Stomach smooth muscle (tissue), 2 donors: Measurements from ENCODE around the gene FAM78A.

Experiments used
- H3K27ac ChIP-seq: one replicate; pipeline ENCODE4 v1.7.0; 2013; ENCODE audit warnings: mild to moderate bottlenecking, low read length, inconsistent platforms
- H3K27me3 ChIP-seq, 2 donors: one replicate each; pipeline ENCODE4 v1.7.0; 2013; ENCODE audit warnings: low read length in 2 of 2; ENCODE audit not compliant: insufficient read depth in 2 of 2, control insufficient read depth in 1 of 2
- H3K36me3 ChIP-seq, 2 donors: one replicate each; pipeline ENCODE4 v1.7.0; 2013; ENCODE audit warnings: low read length in 2 of 2; ENCODE audit not compliant: control insufficient read depth in 2 of 2, insufficient read depth in 2 of 2
- H3K4me1 ChIP-seq: one replicate; pipeline ENCODE4 v1.7.0; 2013; ENCODE audit warnings: low read length; ENCODE audit not compliant: control insufficient read depth, insufficient read depth
- H3K4me3 ChIP-seq, 2 donors: one replicate each; pipeline ENCODE4 v1.7.0; 2013; ENCODE audit warnings: low read length in 2 of 2
- H3K9ac ChIP-seq, 2 donors: one replicate each; pipeline ENCODE4 v1.7.0; 2013; ENCODE audit warnings: low read length in 2 of 2, mild to moderate bottlenecking in 1 of 2
- H3K9me3 ChIP-seq, 2 donors: one replicate each; pipeline ENCODE4 v1.7.0; 2013; ENCODE audit warnings: low read length in 2 of 2; ENCODE audit not compliant: control insufficient read depth in 2 of 2
- donor health status: healthy.
- donor health status: Pancreatic carcinoma.

Gene FAM78A, protein sequence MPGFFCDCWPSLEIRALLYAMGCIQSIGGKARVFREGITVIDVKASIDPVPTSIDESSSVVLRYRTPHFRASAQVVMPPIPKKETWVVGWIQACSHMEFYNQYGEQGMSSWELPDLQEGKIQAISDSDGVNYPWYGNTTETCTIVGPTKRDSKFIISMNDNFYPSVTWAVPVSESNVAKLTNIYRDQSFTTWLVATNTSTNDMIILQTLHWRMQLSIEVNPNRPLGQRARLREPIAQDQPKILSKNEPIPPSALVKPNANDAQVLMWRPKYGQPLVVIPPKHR

DNA sequence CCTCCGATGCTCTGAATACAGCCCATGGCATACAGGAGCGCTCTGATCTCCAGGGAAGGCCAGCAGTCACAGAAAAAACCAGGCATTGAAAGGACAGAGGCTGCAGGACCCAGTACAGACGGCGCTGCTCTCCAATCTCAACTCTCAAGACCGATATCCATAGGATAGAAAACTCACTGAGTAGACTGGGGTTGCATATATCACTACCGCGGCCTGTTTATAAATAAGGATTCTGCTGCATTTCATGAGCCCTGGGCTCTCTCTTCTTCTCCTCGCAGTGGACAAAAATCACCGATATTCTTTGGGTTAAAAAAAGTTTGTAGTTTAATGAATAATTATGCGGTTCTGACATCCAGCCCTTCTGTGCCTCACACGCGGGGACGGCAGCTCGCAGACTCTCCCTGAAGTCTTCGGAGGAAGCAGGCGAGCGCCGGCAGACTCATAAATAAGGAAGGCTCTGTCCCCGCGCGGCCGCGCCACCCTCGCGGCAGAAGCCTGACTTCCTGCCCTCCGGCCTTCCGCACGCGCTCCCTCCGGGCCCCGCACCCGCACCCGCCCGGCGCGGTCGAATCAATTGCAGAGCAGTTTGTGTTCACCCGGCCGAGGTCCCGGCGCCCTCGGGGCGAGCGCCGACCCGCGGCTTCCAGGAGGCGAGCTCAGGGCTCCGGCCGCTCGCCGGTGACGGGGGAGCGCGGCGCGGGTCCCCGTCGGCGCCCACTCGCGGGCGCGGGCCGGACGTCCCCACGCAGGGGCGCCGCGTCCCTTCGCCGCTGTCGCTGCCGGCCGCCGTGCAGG is at the start of gene FAM78A:
Gene FAM78A, minus strand, starts transcription at position 417 of the 795 bp plus-strand sequence. Its CDS starts 331 bp downstream, at position 86.
- Histone ChIP-seq H3K4me3 (peak within 1 kb of the TSS; percentile 12 to 64), H3K27me3 (peaks cover 29 to 31% of the 10 kb centered on the region in 2 donors), H3K36me3 (no peaks in the 10 kb centered on the region), H3K4me1 (peaks cover 12% of the 10 kb centered on the region), H3K9me3 (no peaks in the 10 kb centered on the region), H3K9ac (no peak within 1 kb of the TSS), H3K27ac (no peak within 1 kb of the TSS)

DNA sequence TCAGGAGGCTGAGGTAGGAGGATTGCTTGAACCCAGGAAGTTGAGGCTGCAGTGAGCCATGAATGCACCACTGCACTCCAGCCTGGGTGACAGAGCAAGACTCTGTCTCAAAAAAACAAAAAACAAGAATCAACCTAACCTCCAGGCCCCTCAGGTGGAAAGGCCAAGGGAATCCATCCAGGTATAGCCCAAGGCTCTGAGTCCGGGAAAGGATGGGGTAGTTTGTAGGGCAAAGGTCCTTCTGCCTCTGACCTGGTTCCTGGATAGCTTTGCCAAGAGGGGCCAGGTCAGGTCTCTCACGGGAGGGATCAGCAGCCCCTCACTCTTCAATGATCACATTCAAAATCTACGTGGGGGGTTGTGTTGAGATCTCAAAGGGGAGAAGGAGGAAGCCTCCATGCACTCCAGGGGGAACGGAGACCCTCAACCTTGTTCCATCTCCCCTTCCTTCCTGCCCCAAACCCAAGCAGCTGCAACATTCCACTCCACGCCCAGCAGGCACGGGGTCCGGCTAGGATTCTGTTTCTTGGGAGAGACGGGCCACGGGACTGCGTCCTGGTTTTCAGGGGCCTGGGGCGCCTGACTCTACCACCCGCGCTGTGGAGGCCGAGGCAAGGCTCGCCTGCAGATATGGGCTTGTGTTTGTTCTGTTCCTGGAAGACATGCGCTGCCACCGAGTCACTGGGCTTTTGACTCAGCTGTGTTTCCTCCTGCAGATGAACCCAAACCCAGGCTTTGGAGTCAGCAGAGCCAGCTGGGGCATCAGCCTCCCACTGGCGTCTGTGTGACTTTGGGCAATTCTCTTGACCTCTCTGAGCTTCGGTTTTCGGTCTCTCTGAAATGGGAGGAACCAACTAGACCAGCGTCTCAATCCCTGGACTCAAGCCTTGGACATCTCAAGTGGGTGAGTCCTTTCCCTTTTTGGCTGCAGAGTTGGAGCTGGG is 48.7 kb upstream of the FAM78A start:
- no peak overlapping the region for H3K4me3 ChIP-seq
- peaks cover 0 to 2% of the 10 kb centered on the region in 2 donors for H3K27me3 ChIP-seq
- H3K4me1 ChIP-seq, result no peaks in the 10 kb centered on the region
- H3K9me3 ChIP-seq, result no peaks in the 10 kb centered on the region
- no peaks in the 10 kb centered on the region for H3K36me3 ChIP-seq
- no peak overlapping the region for H3K27ac ChIP-seq
- no peak overlapping the region for H3K9ac ChIP-seq

GRCh38 chr9:131323629-131324028 is 47.3 kb upstream of the FAM78A start:
- Histone ChIP-seq H3K4me1 (no peaks in the 10 kb centered on the region), H3K36me3 (no peaks in the 10 kb centered on the region), H3K27ac (no peak overlapping the region)

GRCh38 chr9:131320031-131320685 is 43.8 kb upstream of the FAM78A start:
- Histone ChIP-seq H3K27me3 (peaks cover 0 to under 1% of the 10 kb centered on the region in 2 donors), H3K27ac (no peak overlapping the region), H3K36me3 (no peaks in the 10 kb centered on the region), H3K4me3 (no peak overlapping the region), H3K9me3 (no peaks in the 10 kb centered on the region), H3K9ac (no peak overlapping the region), H3K4me1 (no peaks in the 10 kb centered on the region)

More at GRCh38 chr9:131323629-131324028, 47.3 kb upstream of the FAM78A start:
- H3K9ac ChIP-seq, result no peak overlapping the region
- peaks cover 0 to 2% of the 10 kb centered on the region in 2 donors for H3K27me3 ChIP-seq
- H3K9me3 ChIP-seq, result no peaks in the 10 kb centered on the region
- no peak overlapping the region for H3K4me3 ChIP-seq

- Histone ChIP-seq H3K36me3 (no peaks in the 10 kb centered on the region), H3K9me3 (no peaks in the 10 kb centered on the region), H3K27ac (no peak overlapping the region), H3K4me1 (no peaks in the 10 kb centered on the region), H3K27me3 (no peaks in the 10 kb centered on the region), H3K4me3 (no peak overlapping the region), H3K9ac (no peak overlapping the region)
Measured at GRCh38 chr9:131319486-131319885, 43.2 kb upstream of the FAM78A start.

DNA sequence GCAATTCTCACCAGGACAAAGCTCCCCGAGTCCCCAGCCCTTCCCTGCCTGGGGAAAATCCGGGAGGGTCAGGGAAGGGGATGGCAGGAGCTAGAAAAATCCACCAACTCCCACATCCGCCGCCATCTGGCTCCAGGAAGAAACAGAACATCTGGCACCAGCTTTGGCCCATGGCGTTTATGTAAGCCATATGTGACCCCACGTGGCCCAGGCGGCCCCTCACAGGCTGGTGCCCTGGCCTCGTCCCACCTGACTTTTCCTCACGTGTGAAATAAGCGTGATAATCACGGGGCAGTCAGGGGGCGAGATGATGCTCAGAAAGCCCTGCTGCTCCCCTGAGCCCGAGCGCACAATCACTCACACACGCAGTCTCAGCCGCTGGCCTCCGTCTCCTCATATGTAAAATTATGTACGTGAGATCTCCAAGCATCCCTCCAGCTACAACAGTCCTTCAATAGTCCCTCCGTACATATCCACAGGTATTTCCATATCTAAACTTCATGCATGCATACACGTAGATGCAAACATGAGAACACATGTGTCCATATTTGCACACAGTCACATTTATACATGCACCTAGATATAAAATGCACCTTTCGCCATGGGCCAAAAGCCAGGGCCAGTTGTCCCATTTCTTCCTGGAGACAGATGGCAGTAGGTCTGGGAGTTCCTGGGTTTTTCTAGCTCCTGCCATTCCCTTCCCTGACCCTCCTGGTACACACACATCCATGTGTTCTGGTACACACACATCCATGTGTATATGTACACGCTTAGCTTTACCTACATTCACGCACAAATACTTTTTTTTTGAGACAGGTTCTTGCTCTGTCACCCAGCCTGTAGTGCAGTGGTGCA is 42.1 kb upstream of the FAM78A start:
- Histone ChIP-seq H3K27ac (no peak overlapping the region), H3K9me3 (no peaks in the 10 kb centered on the region), H3K36me3 (no peaks in the 10 kb centered on the region), H3K27me3 (no peaks in the 10 kb centered on the region), H3K4me3 (no peak overlapping the region), H3K9ac (no peak overlapping the region), H3K4me1 (no peaks in the 10 kb centered on the region)

DNA sequence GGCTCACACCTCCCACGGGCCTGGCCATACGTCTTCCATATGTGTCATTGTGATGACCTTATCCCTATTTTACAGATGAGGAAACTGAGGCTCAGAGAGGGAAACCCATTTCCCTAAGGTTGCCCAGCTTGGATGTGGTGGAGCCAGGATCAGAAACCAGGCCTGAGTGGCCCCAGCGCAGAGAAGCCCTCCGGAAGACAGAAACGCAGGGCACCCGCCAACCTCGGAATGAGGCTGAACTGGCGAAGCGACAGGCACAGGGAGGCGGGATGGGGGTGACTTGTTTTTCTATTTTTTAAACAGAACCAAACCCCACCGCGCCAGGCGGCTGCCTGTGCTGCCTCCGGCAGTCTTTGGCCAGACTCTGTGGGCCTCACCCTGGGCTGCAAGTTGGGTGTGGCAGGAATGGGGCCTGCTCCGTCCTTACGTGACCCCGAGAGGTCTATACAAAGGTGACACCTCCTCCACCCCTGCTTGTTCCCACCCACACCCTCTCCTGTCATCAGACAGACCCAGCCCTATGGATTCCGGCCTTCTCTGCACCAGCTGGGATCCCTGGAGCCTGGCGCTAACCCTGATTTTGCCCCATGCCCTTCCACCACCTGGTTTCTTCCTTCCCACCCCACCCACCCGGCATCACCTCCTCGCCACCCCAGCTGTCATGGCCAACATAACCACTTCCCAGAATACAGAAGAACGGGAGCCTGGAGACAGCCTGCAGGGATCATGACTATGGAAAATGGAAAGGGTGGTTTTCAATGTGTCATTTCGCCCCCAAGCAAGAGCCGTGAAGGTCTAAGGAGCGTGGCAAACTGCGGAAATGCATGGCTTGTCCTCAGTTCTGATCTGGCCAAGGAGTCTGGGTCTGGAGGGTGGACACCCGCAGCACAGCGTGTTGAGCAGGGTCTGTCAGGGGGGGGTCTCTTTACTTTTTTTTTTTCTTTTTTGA is 36.8 kb upstream of the FAM78A start:
- no peak overlapping the region for H3K27ac ChIP-seq
- H3K36me3 ChIP-seq, result no peaks in the 10 kb centered on the region
- H3K4me3 ChIP-seq, result no peak overlapping the region
- H3K9ac ChIP-seq, result no peak overlapping the region
- peaks cover 0 to 2% of the 10 kb centered on the region in 2 donors for H3K27me3 ChIP-seq
- H3K4me1 ChIP-seq, result no peaks in the 10 kb centered on the region
- no peaks in the 10 kb centered on the region for H3K9me3 ChIP-seq

DNA sequence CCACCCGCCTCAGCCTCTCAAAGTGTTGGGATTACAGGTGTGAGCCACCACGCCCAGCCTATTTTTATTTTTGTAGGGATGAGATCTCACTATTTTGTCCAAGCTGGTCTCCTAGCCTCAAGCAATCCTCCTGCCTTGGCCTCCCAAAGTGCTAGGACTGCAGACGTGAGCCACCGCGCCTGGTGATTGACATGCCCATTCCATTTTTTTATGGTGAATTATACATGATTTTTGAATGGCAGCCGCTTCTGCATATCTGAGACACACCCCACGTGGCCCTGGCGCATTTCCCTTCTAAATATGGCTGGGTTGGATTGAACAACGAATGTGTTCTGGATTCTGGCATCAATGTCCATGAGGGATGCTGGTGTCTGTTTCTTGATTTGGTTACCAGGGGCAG is 35.9 kb upstream of the FAM78A start:
- no peaks in the 10 kb centered on the region for H3K4me1 ChIP-seq
- H3K9ac ChIP-seq, result no peak overlapping the region
- no peaks in the 10 kb centered on the region for H3K9me3 ChIP-seq
- H3K27me3 ChIP-seq, result peaks cover 0 to 2% of the 10 kb centered on the region in 2 donors
- no peaks in the 10 kb centered on the region for H3K36me3 ChIP-seq
- H3K4me3 ChIP-seq, result no peak overlapping the region
- H3K27ac ChIP-seq, result no peak overlapping the region
